Activated CD4-positive, alpha-beta T cell treated with anti-CD3 and anti-CD28 coated beads for 36 hours (primary cell): Measurements from ENCODE around the gene ITGB2. TPM values are rescaled to one million over a fixed set of nuclear protein-coding genes. Genes with fewer than 3 reads are reported as not detected.

ENCODE experiments used
- ATAC-seq: fragments of 200-7000 bp; cut with Tn5 transposase; one replicate; pipeline ENCODE4 v1.10.0; 2021; ENCODE audit warnings: mild to moderate bottlenecking, moderate library complexity
- CTCF ChIA-PET: fragments of 350-600 bp; sonication (Branson Sonifier 250); formaldehyde crosslinking; loops from one replicate; lab custom pipeline; 2021; ENCODE audit warnings: antibody characterized with exemption; lab: Charles Lee
- POLR2A ChIA-PET: fragments of 350-600 bp; sonication (Branson Sonifier 250); formaldehyde crosslinking; loops from one replicate; lab custom pipeline; 2021; ENCODE audit warnings: antibody characterized with exemption, inconsistent platforms; lab: Charles Lee
- DNase-seq: peaks from one replicate; pipeline ENCODE4 v3.0.0-alpha.2; 2020
- H3K27ac Mint-ChIP-seq: one replicate; pipeline ENCODE4 v1.8.0; 2021; ENCODE audit warnings: mixed read lengths
- H3K27me3 Mint-ChIP-seq: one replicate; pipeline ENCODE4 v1.8.0; 2021; ENCODE audit warnings: mixed read lengths
- H3K36me3 Mint-ChIP-seq: one replicate; pipeline ENCODE4 v1.8.0; 2021; ENCODE audit warnings: low read depth, mixed read lengths
- H3K4me1 Mint-ChIP-seq: one replicate; pipeline ENCODE4 v1.8.0; 2021; ENCODE audit warnings: mixed read lengths
- H3K4me3 Mint-ChIP-seq: one replicate; pipeline ENCODE4 v1.8.0; 2021; ENCODE audit warnings: mild to moderate bottlenecking, moderate library complexity, mixed read lengths
- H3K9me3 Mint-ChIP-seq: one replicate; pipeline ENCODE4 v1.8.0; 2021; ENCODE audit warnings: low read depth, mixed read lengths
- intact Hi-C, 2 experiments: fragments of 100-400 bp; cut with DNase I in 1 of 2; cut with micrococcal nuclease in 1 of 2; formaldehyde crosslinking; loops; one replicate each; pipeline versions ENCODE4 v1.14.2 to v1.15.1; 2022 to 2024; cut with DNase I, micrococcal nuclease
- total RNA-seq, 2 experiments: library from RNA; stranded (reverse); gene quantifications; one replicate each; pipeline ENCODE4 v1.2.3, GENCODE V29; 2021

ITGB2 gene
- total RNA-seq, 2 experiments from 2014 or later: 217 to 250 TPM

- POLR2A ChIA-PET: interaction anchor here (0.6 to 1.0 kb wide), 2 partner anchors 18 to 227 kb away, joined by 3 read pairs; partner anchors contain the start of gene ITGB2
- Mint-ChIP-seq H3K27me3 (no peaks in the 10 kb centered on the region), H3K9me3 (no peaks in the 10 kb centered on the region), H3K27ac (peak overlapping the region; percentile 86), H3K4me1 (peaks cover 36% of the 10 kb centered on the region), H3K36me3 (peaks cover 22% of the 10 kb centered on the region), H3K4me3 (peak overlapping the region; percentile 88)
- intact Hi-C loops: loop anchor here in 1 of 2 experiments (1.0 kb wide), 1 partner anchor 28 kb away; no protein-coding TSS in a partner anchor
- DNase-seq (no peak), ATAC-seq (no peak)
- CTCF ChIA-PET: interaction anchor here (0.6 to 7.7 kb wide), 5 partner anchors 8 to 200 kb away, joined by 3 to 58 read pairs (median 4); no protein-coding TSS in a partner anchor
Measured at GRCh38 chr21:44938772-44939531, 18.3 kb upstream of the ITGB2 start.

- ATAC-seq: no peak
- Mint-ChIP-seq H3K27ac (no peak overlapping the region), H3K9me3 (no peaks in the 10 kb centered on the region), H3K4me3 (no peak overlapping the region), H3K4me1 (peaks cover 17% of the 10 kb centered on the region), H3K36me3 (peaks cover under 1% of the 10 kb centered on the region), H3K27me3 (no peaks in the 10 kb centered on the region)
- intact Hi-C loops: no loop called here
- ChIA-PET CTCF (interaction anchor here (1.1 kb wide), 1 partner anchor 115 kb away, joined by 4 read pairs; no protein-coding TSS in a partner anchor), POLR2A (no interaction called here)
- DNase-seq: no peak
Measured at GRCh38 chr21:44935533-44935927, 14.8 kb upstream of the ITGB2 start.

GRCh38 chr21:44934797-44935532, 14.3 kb upstream of the ITGB2 start:
- peaks cover 22% of the 10 kb centered on the region for H3K4me1 Mint-ChIP-seq
- CTCF ChIA-PET: interaction anchor here (1.0 to 1.4 kb wide), 3 partner anchors 14 to 134 kb away, joined by 3 read pairs; partner anchors contain the start of gene ITGB2
- no peaks in the 10 kb centered on the region for H3K36me3 Mint-ChIP-seq
- ATAC-seq (no peak), DNase-seq (no peak)
- intact Hi-C loops: no loop called here
- POLR2A ChIA-PET: no interaction called here
- H3K27ac Mint-ChIP-seq: no peak overlapping the region
- H3K9me3 Mint-ChIP-seq: no peaks in the 10 kb centered on the region
- no peaks in the 10 kb centered on the region for H3K27me3 Mint-ChIP-seq
- H3K4me3 Mint-ChIP-seq: no peak overlapping the region

- no peak overlapping the region for H3K4me3 Mint-ChIP-seq
- ChIA-PET CTCF (interaction anchor here (1.0 to 1.4 kb wide), 3 partner anchors 13 to 134 kb away, joined by 3 read pairs; partner anchors contain the start of gene ITGB2), POLR2A (no interaction called here)
- no peaks in the 10 kb centered on the region for H3K9me3 Mint-ChIP-seq
- H3K27ac Mint-ChIP-seq: no peak overlapping the region
- H3K36me3 Mint-ChIP-seq: no peaks in the 10 kb centered on the region
- ATAC-seq (no peak), DNase-seq (no peak)
- intact Hi-C loops: no loop called here
- peaks cover 29% of the 10 kb centered on the region for H3K4me1 Mint-ChIP-seq
- H3K27me3 Mint-ChIP-seq: no peaks in the 10 kb centered on the region
Measured at GRCh38 chr21:44934276-44934675, 13.6 kb upstream of the ITGB2 start.

- Mint-ChIP-seq H3K4me3 (no peak overlapping the region), H3K27ac (no peak overlapping the region), H3K4me1 (peaks cover 29% of the 10 kb centered on the region), H3K9me3 (no peaks in the 10 kb centered on the region), H3K36me3 (no peaks in the 10 kb centered on the region), H3K27me3 (no peaks in the 10 kb centered on the region)
- ChIA-PET CTCF (interaction anchor here (0.9 to 1.4 kb wide), 3 partner anchors 13 to 133 kb away, joined by 3 to 6 read pairs (median 3); partner anchors contain the start of gene ITGB2), POLR2A (no interaction called here)
- intact Hi-C loops: loop anchor here in 1 of 2 experiments (2.0 kb wide), 1 partner anchor 423 kb away; no protein-coding TSS in a partner anchor
- DNase-seq: no peak
- ATAC-seq: no peak
Measured at GRCh38 chr21:44933918-44934260, 13.2 kb upstream of the ITGB2 start.

DNA sequence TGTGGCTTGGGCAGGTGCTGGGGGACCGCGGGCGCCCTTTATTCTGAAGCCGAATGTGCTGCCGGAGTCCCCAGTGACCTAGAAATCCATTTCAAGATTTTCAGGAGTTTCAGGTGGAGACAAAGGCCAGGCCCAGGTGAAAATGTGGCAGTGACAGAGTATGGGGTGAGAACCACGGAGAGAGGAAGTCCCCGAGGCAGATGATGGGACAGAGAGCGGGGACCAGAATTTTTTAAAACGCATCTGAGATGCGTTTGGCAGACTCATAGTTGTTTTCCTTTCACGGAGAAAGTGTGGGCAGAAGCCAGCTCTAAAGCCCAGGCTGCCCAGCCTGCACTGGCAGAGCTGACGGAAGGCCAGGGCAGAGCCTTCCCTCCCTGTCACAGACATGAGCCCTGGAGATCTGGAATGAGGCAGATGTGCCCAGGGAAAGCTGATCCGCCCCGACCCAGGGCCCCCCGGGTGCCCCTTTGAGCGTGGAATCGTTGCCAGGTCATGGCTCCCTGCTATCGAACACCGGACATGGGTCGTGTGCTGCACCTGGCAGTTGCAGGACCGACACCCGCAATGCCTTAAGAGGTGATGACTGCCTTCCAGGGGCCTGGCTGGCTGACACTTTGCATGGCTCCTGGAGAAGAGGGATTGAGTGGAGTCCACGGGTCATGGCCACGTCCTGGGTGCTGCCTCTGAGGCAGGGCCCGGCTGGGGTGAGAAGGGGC, 12.7 kb upstream of the ITGB2 start:
- Mint-ChIP-seq H3K4me3 (peak overlapping the region; percentile 42), H3K9me3 (no peaks in the 10 kb centered on the region), H3K36me3 (no peaks in the 10 kb centered on the region), H3K27me3 (no peaks in the 10 kb centered on the region), H3K4me1 (peaks cover 29% of the 10 kb centered on the region), H3K27ac (no peak overlapping the region)
- ATAC-seq (no peak), DNase-seq (no peak)
- CTCF ChIA-PET: interaction anchor here (0.8 to 0.9 kb wide), 2 partner anchors 12 to 140 kb away, joined by 5 to 6 read pairs; partner anchors contain the start of gene ITGB2
- intact Hi-C loops: loop anchor here in 1 of 2 experiments (2.0 kb wide), 1 partner anchor 423 kb away; no protein-coding TSS in a partner anchor
- POLR2A ChIA-PET: no interaction called here

DNA sequence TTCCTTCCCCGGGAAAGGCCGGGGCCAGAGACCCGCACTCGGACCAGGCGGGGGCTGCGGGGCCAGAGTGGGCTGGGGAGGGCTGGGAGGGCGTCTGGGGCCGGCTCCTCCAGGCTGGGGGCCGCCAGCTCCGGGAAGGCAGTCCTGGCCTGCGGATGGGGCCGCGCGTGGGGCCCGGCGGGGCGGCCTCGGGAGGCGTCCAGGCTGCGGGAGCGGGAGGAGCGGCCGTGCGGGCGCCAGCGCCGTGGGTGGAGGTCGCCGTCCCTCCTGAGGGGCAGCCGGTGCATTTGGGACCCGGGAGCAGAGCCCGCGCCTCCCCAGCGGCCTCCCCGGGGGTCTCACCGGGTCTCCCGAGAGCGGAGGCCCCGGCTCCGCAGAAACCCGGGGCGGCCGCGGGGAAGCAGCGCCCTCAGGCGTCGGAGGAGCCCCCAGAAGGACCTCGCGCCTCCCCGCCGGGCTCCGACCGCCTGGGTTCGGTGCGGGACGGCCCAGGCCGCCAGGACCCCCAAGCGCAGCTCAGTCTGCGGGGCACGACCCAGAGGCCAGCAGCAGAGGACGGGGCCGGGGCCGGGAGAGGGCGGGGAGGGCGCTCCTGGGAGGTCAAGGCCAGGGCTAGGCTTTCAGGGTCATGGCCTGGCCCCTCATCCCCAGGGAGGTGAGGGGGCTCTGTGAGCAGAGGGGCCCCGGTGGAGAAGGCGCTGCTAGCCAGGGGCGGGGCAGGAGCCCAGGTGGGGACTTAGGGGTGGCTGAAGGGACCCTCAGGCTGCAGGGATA, 11.9 kb upstream of the ITGB2 start:
- ATAC-seq: peak; percentile 47
- H3K9me3 Mint-ChIP-seq: no peaks in the 10 kb centered on the region
- peak; percentile 83 for DNase-seq
- no peaks in the 10 kb centered on the region for H3K36me3 Mint-ChIP-seq
- ChIA-PET POLR2A (interaction anchor here (0.8 kb wide), 1 partner anchor 58 kb away, joined by 4 read pairs; no protein-coding TSS in a partner anchor), CTCF (interaction anchor here (0.7 to 2.3 kb wide), 13 partner anchors 12 to 147 kb away, joined by 3 to 16 read pairs (median 5); partner anchors contain the start of genes ITGB2 and UBE2G2)
- H3K27me3 Mint-ChIP-seq: no peaks in the 10 kb centered on the region
- H3K27ac Mint-ChIP-seq: no peak overlapping the region
- H3K4me1 Mint-ChIP-seq: peaks cover 36% of the 10 kb centered on the region
- peak overlapping the region; percentile 78 for H3K4me3 Mint-ChIP-seq
- intact Hi-C loops: loop anchor here (1.0 to 2.0 kb wide), 4 partner anchors 21 to 422 kb away; partner anchors contain the start of gene UBE2G2 (in 1 of the 2)

- H3K36me3 Mint-ChIP-seq: no peaks in the 10 kb centered on the region
- no peaks in the 10 kb centered on the region for H3K9me3 Mint-ChIP-seq
- ChIA-PET POLR2A (interaction anchor here (0.6 to 1.4 kb wide), 3 partner anchors 34 to 268 kb away, joined by 3 to 4 read pairs (median 3); no protein-coding TSS in a partner anchor), CTCF (interaction anchor here (0.6 to 2.3 kb wide), 14 partner anchors 11 to 210 kb away, joined by 3 to 16 read pairs (median 4); partner anchors contain the start of genes ITGB2 and UBE2G2)
- peak overlapping the region; percentile 78 for H3K4me3 Mint-ChIP-seq
- ATAC-seq (no peak), DNase-seq (peak; percentile 46)
- no peaks in the 10 kb centered on the region for H3K27me3 Mint-ChIP-seq
- intact Hi-C loops: loop anchor here (1.0 to 2.0 kb wide), 4 partner anchors 20 to 421 kb away; partner anchors contain the start of gene UBE2G2 (in 1 of the 2)
- peaks cover 44% of the 10 kb centered on the region for H3K4me1 Mint-ChIP-seq
- peak overlapping the region; percentile 82 for H3K27ac Mint-ChIP-seq
Measured at GRCh38 chr21:44931501-44932407, 11.1 kb upstream of the ITGB2 start.

GRCh38 chr21:44931137-44931500, 10.4 kb upstream of the ITGB2 start:
- no peaks in the 10 kb centered on the region for H3K9me3 Mint-ChIP-seq
- ChIA-PET CTCF (interaction anchor here (0.6 to 2.3 kb wide), 4 partner anchors 13 to 130 kb away, joined by 3 to 12 read pairs (median 6); partner anchors contain the start of gene UBE2G2), POLR2A (interaction anchor here (1.4 kb wide), 1 partner anchor 33 kb away, joined by 3 read pairs; no protein-coding TSS in a partner anchor)
- H3K27ac Mint-ChIP-seq: peak overlapping the region; percentile 82
- DNase-seq: peak; percentile 57
- no peak for ATAC-seq
- H3K27me3 Mint-ChIP-seq: no peaks in the 10 kb centered on the region
- intact Hi-C loops: no loop called here
- H3K4me3 Mint-ChIP-seq: peak overlapping the region; percentile 78
- peaks cover 50% of the 10 kb centered on the region for H3K4me1 Mint-ChIP-seq
- H3K36me3 Mint-ChIP-seq: peaks cover 2% of the 10 kb centered on the region
